Measurements from ENCODE around the gene BTNL9.
"Not testable (repeated sequence)": the region's sequence is repeated elsewhere in the genome, so short reads cannot be mapped to it uniquely, and the experiment has no call there.

Gene BTNL9

GRCh38 chr5:181062631-181063030 lies 22.6 kb downstream of the BTNL9 start:
- Mint-ChIP-seq H3K9me3 (no peaks in the 10 kb centered on the region), H3K36me3 (no peaks in the 10 kb centered on the region), H3K4me3 (no peak overlapping the region), H3K27ac (no peak overlapping the region), H3K4me1 (no peaks in the 10 kb centered on the region), H3K27me3 (peaks cover 60% of the 10 kb centered on the region)
- CTCF ChIA-PET, result no interaction called here
- DNase-seq, result no peak

GRCh38 chr5:181063514-181063913 lies 23.4 kb downstream of the BTNL9 start:
- H3K9me3 Mint-ChIP-seq, result no peaks in the 10 kb centered on the region

GRCh38 chr5:181064987-181065386 lies 24.9 kb downstream of the BTNL9 start:
- no peak for DNase-seq
- no peaks in the 10 kb centered on the region for H3K9me3 Mint-ChIP-seq
- no peaks in the 10 kb centered on the region for H3K4me1 Mint-ChIP-seq
- CTCF ChIA-PET, result interaction anchor here (0.7 kb wide), 1 partner anchor 8 kb away, joined by 3 read pairs; no protein-coding TSS in a partner anchor
- H3K36me3 Mint-ChIP-seq, result no peaks in the 10 kb centered on the region
- no peak overlapping the region for H3K27ac Mint-ChIP-seq
- H3K4me3 Mint-ChIP-seq, result no peak overlapping the region
- peaks cover 49% of the 10 kb centered on the region for H3K27me3 Mint-ChIP-seq

More at GRCh38 chr5:181063514-181063913, 23.4 kb downstream of the BTNL9 start:
- CTCF ChIA-PET, result no interaction called here
- Mint-ChIP-seq H3K36me3 (no peaks in the 10 kb centered on the region), H3K27ac (no peak overlapping the region), H3K4me1 (no peaks in the 10 kb centered on the region), H3K27me3 (peaks cover 54% of the 10 kb centered on the region), H3K4me3 (no peak overlapping the region)
- DNase-seq, result no peak

GRCh38 chr5:181069767-181070491 lies 29.9 kb downstream of the BTNL9 start:
- Mint-ChIP-seq H3K27me3 (peaks cover 48% of the 10 kb centered on the region), H3K27ac (no peak overlapping the region), H3K4me3 (no peak overlapping the region), H3K4me1 (no peaks in the 10 kb centered on the region), H3K36me3 (no peaks in the 10 kb centered on the region), H3K9me3 (no peaks in the 10 kb centered on the region)
- CTCF ChIA-PET, result no interaction called here
- DNase-seq, result no peak

DNA sequence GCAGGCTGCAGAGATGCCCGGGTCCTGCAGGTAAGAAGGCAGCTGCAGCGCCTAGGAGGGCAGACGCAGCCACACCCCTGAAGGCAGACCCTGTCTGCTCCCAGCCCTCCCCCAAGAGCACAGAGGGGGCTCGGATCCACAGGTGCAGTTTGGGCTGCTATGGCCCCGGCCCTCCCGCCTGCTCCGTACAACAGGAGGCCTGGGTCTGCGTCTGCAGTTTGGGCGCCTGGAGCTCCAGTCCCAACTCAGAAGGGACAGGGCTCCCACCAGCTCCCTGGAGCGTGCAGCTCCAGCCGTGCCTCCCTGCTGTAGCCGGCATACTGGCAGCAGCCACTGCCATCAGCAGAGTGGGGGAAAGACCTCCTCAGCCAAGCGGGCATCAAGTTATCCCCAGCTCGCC lies 30.5 kb downstream of the BTNL9 start:
- Mint-ChIP-seq H3K4me1 (no peaks in the 10 kb centered on the region), H3K27ac (no peak overlapping the region), H3K9me3 (no peaks in the 10 kb centered on the region), H3K4me3 (no peak overlapping the region), H3K27me3 (peaks cover 42% of the 10 kb centered on the region), H3K36me3 (no peaks in the 10 kb centered on the region)
- CTCF ChIA-PET, result no interaction called here
- no peak for DNase-seq

- H3K27me3 Mint-ChIP-seq, result peaks cover 35% of the 10 kb centered on the region
- H3K27ac Mint-ChIP-seq, result no peak overlapping the region
- CTCF ChIA-PET, result no interaction called here
- H3K4me3 Mint-ChIP-seq, result no peak overlapping the region
- H3K36me3 Mint-ChIP-seq, result no peaks in the 10 kb centered on the region
- H3K4me1 Mint-ChIP-seq, result no peaks in the 10 kb centered on the region
- no peak for DNase-seq
- no peaks in the 10 kb centered on the region for H3K9me3 Mint-ChIP-seq
These were observed 31.2 kb downstream of the BTNL9 start for GRCh38 chr5:181071257-181071656.

DNA sequence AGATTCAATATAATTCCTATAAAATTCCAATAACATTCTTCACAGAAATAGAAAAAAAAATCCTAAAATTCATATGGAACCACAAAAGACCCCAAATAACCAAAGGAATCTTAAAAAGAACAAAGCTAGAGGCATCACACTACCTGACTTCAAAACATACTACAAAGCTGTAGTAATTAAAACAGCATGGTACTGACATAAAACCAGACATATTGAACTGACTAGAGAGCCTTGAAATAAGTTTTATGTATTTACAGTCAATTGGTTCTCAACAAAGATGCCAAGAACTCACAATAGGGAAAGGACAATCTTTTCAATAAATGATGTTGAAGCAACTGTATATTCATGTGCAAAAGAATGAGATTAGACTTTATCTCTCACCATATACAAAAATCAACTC lies 36.9 kb downstream of the BTNL9 start:
- H3K27me3 Mint-ChIP-seq, result peaks cover 14% of the 10 kb centered on the region
- no peaks in the 10 kb centered on the region for H3K4me1 Mint-ChIP-seq
- DNase-seq, result no peak
- no peak overlapping the region for H3K4me3 Mint-ChIP-seq
- H3K36me3 Mint-ChIP-seq, result no peaks in the 10 kb centered on the region
- no peak overlapping the region for H3K27ac Mint-ChIP-seq
- no peaks in the 10 kb centered on the region for H3K9me3 Mint-ChIP-seq
- CTCF ChIA-PET, result no interaction called here

DNA sequence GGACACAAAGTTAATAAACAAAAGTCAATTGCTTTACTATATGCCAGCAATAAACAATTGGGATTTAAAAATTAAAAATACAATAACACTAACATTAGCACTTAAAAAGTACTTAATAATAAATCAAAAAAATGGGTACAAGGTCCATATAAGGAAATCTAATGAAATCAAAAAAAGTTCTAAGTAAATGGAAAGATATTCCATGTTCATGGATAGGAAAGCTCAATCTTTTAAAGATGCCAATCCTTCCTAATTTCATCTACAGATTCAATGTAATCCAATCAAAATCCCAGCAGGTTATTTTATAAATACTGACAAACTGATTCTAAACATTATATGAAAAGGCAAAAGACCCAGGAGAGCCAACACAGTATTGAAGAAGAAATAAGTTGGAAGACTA lies 41.9 kb downstream of the BTNL9 start:
- Mint-ChIP-seq H3K9me3 (no peaks in the 10 kb centered on the region), H3K4me1 (no peaks in the 10 kb centered on the region), H3K27me3 (peaks cover 44% of the 10 kb centered on the region), H3K27ac (no peak overlapping the region), H3K36me3 (no peaks in the 10 kb centered on the region), H3K4me3 (no peak overlapping the region)
- CTCF ChIA-PET, result no interaction called here
- DNase-seq, result no peak

- no peak overlapping the region for H3K4me3 Mint-ChIP-seq
- CTCF ChIA-PET, result no interaction called here
- no peaks in the 10 kb centered on the region for H3K36me3 Mint-ChIP-seq
- no peak overlapping the region for H3K27ac Mint-ChIP-seq
- H3K4me1 Mint-ChIP-seq, result no peaks in the 10 kb centered on the region
- DNase-seq, result no peak
- no peaks in the 10 kb centered on the region for H3K9me3 Mint-ChIP-seq
- H3K27me3 Mint-ChIP-seq, result peaks cover 42% of the 10 kb centered on the region
These were observed 44.6 kb downstream of the BTNL9 start for GRCh38 chr5:181084621-181085195.

GRCh38 chr5:181086026-181086883 lies 46.2 kb downstream of the BTNL9 start:
- Mint-ChIP-seq H3K4me3 (no peak overlapping the region), H3K27ac (no peak overlapping the region), H3K27me3 (peaks cover 42% of the 10 kb centered on the region), H3K4me1 (no peaks in the 10 kb centered on the region), H3K36me3 (no peaks in the 10 kb centered on the region), H3K9me3 (no peaks in the 10 kb centered on the region)
- CTCF ChIA-PET, result no interaction called here
- no peak for DNase-seq

DNA sequence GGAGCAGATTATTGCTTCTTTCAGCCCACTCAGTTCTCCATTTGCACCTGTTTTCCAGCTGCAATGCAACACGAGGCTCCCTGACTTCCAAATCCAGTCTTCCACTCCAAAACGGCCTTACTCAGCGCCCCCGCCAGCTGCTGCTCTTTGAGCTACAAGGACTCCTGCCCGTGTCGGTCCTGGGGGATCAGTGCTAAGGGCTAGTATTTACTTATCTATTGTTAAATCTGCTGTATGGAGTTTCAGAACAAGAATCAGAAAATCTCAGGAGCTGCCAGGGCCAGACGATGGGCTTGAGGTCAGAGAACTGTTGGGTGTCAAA lies 46.8 kb downstream of the BTNL9 start:
- CTCF ChIA-PET, result interaction anchor here (1.2 kb wide), 1 partner anchor 65 kb away, joined by 3 read pairs; no protein-coding TSS in a partner anchor

GRCh38 chr5:181087309-181087708 lies 47.2 kb downstream of the BTNL9 start:
- H3K4me1 Mint-ChIP-seq, result no peaks in the 10 kb centered on the region
- no peak overlapping the region for H3K27ac Mint-ChIP-seq
- H3K36me3 Mint-ChIP-seq, result no peaks in the 10 kb centered on the region
- no peak overlapping the region for H3K4me3 Mint-ChIP-seq
- CTCF ChIA-PET, result interaction anchor here (1.2 kb wide), 1 partner anchor 65 kb away, joined by 3 read pairs; no protein-coding TSS in a partner anchor
- peaks cover 42% of the 10 kb centered on the region for H3K27me3 Mint-ChIP-seq
- no peak for DNase-seq
- H3K9me3 Mint-ChIP-seq, result no peaks in the 10 kb centered on the region

More for the DNA sequence above, 46.8 kb downstream of the BTNL9 start:
- H3K4me3 Mint-ChIP-seq, result no peak overlapping the region
- peaks cover 42% of the 10 kb centered on the region for H3K27me3 Mint-ChIP-seq
- H3K27ac Mint-ChIP-seq, result no peak overlapping the region
- no peaks in the 10 kb centered on the region for H3K36me3 Mint-ChIP-seq
- no peak for DNase-seq
- no peaks in the 10 kb centered on the region for H3K9me3 Mint-ChIP-seq
- H3K4me1 Mint-ChIP-seq, result no peaks in the 10 kb centered on the region

DNA sequence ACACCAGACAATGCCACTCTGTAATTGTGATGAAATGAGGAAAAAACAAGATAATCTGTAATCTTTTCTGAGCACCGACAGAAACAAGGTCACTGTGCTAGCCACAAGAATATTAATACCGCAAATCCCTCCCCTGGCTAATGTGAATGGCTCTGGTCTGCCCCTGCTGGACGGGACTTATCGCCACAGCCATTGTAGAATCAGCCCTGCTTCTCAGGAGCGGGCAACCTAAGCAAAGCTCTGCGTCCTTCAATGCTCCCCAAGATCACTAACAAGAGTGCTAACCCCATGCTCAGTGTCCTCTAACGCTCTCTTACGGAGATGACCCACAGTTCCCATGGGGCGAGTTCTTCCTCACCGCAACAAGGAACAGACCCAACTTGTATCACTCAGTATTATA lies 48.2 kb downstream of the BTNL9 start:
- H3K4me1 Mint-ChIP-seq, result no peaks in the 10 kb centered on the region
- no peak overlapping the region for H3K4me3 Mint-ChIP-seq
- H3K27ac Mint-ChIP-seq, result no peak overlapping the region
- H3K9me3 Mint-ChIP-seq, result no peaks in the 10 kb centered on the region
- peaks cover 37% of the 10 kb centered on the region for H3K27me3 Mint-ChIP-seq
- CTCF ChIA-PET, result interaction anchor here (1.2 kb wide), 1 partner anchor 64 kb away, joined by 3 read pairs; no protein-coding TSS in a partner anchor
- DNase-seq, result no peak
- H3K36me3 Mint-ChIP-seq, result no peaks in the 10 kb centered on the region

DNA sequence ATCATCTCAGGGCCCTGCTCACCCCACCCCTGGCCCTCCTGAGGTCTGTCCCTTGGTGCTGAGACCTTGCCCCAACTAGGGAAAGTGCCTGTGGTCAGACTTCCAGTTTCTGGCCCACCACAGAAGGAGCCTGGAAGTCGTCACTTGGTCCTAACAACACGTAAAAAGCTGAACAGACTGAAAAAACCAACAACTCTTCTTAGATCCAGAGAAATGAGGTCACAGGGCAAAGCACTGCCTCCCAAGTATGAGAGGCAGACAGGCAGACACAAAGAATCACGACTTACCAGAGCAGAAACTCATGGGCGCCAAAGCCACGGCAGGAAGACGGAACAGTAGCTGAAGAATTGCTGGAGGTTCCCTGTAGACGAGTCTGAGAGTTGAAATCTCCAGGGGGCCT lies 52.4 kb downstream of the BTNL9 start:
- Mint-ChIP-seq H3K36me3 (no peaks in the 10 kb centered on the region), H3K4me1 (no peaks in the 10 kb centered on the region), H3K9me3 (no peaks in the 10 kb centered on the region), H3K27me3 (peaks cover 12% of the 10 kb centered on the region), H3K4me3 (no peak overlapping the region), H3K27ac (no peak overlapping the region)
- CTCF ChIA-PET, result no interaction called here
- no peak for DNase-seq

GRCh38 chr5:181095162-181095561 lies 55.1 kb downstream of the BTNL9 start:
- H3K36me3 Mint-ChIP-seq, H3K27ac Mint-ChIP-seq, DNase-seq, H3K4me3 Mint-ChIP-seq, H3K4me1 Mint-ChIP-seq, CTCF ChIA-PET, H3K9me3 Mint-ChIP-seq: not testable (repeated sequence)
- H3K27me3 Mint-ChIP-seq, result peaks cover 29% of the 10 kb centered on the region
